H1 (cell line): ENCODE measurements around the gene MPST. TPM values are rescaled to one million over a fixed set of nuclear protein-coding genes. Genes with fewer than 3 reads are reported as not detected.

ENCODE experiments used
- ATF2 ChIP-seq: IDR thresholded peaks from 2 replicates; pipeline ENCODE4 v1.6.1; 2012; ENCODE audit warnings: low read length, inconsistent platforms
- BRCA1 ChIP-seq: IDR thresholded peaks from 2 replicates; pipeline ENCODE4 v1.6.1; 2012; ENCODE audit warnings: low read depth, low read length, improper control_type of control experiment
- CHD1 ChIP-seq: IDR thresholded peaks from 2 replicates; pipeline ENCODE4 v1.6.1; 2012; ENCODE audit warnings: low read depth, low read length, improper control_type of control experiment
- CTBP2 ChIP-seq: IDR thresholded peaks from 2 replicates; pipeline ENCODE4 v1.7.0; 2011; ENCODE audit warnings: borderline replicate concordance, mild to moderate bottlenecking, moderate library complexity, mixed read lengths, low read length; ENCODE audit not compliant: insufficient read depth, insufficient read length
- CTCF ChIP-seq, 3 experiments: IDR thresholded peaks; 1 replicate in 2 of 3; 2 replicates in 1 of 3; pipeline versions ENCODE4 v1.5.1 to v1.6.1; 2011; ENCODE audit warnings: low read length in 3 of 3, mild to moderate bottlenecking in 3 of 3, inconsistent platforms in 2 of 3, low read depth in 1 of 3, moderate library complexity in 1 of 3; ENCODE audit not compliant: insufficient read depth in 1 of 3; ENCODE audit errors: control extremely low read depth in 1 of 3
- E2F6 ChIP-seq: IDR thresholded peaks from 2 replicates; pipeline ENCODE4 v1.6.1; 2012; ENCODE audit warnings: inconsistent platforms
- EGR1 ChIP-seq: IDR thresholded peaks from 2 replicates; pipeline ENCODE4 v1.6.1; 2011; ENCODE audit warnings: low read depth, low read length, borderline replicate concordance
- RXRA ChIP-seq: IDR thresholded peaks from 2 replicates; pipeline ENCODE4 v1.6.1; 2011; ENCODE audit warnings: low read depth, mild to moderate bottlenecking, low read length, moderate library complexity; ENCODE audit not compliant: insufficient read depth
- SRF ChIP-seq: IDR thresholded peaks from 2 replicates; pipeline ENCODE4 v1.6.1; 2011; ENCODE audit warnings: mild to moderate bottlenecking, low read depth, low read length, moderate library complexity
- polyA plus RNA-seq, 7 experiments: library from polyadenylated mRNA; depleted of rRNA in 3 of 7; stranded (reverse) in 5 of 7; unstranded in 2 of 7; fragments of >200 nt in 5 of 7; fragments of 200-250 nt in 2 of 7; gene quantifications; 1 replicate in 5 of 7; 2 replicates in 1 of 7; 4 replicates in 1 of 7; pipeline versions ENCODE4 v1.2.1 to v1.2.3, GENCODE V29; 2011 to 2013; ENCODE audit warnings: missing spikeins in 2 of 7, mixed read lengths in 2 of 7
- total RNA-seq: library from RNA; stranded (reverse); fragmentation: NEBNext Ultra II Directional; extraction: Animal tissue kit (Norgen Biotek cat#: 25700); gene quantifications from 2 replicates; pipeline ENCODE4 v1.2.1, GENCODE V29; 2021

Gene MPST
- total and polyA plus RNA-seq, 2 of the 8 experiments (the other 6 are each of a cell fraction or from before 2014, with no cell fraction given), result 86.0 to 124 TPM

- TF ChIP-seq EGR1, result no peak
- no peak for TF ChIP-seq BRCA1
- no peak for TF ChIP-seq CHD1
- no peak for TF ChIP-seq ATF2
- no peak for TF ChIP-seq CTBP2
- no peak for TF ChIP-seq E2F6
- TF ChIP-seq CTCF (IDR thresholded peaks at IDR 0.05; ENCODE audit: control extremely low read depth in 1 of 3, insufficient read depth in 1 of 3, low read depth in 1 of 3, low read length in 3 of 3), result peak; percentile 92 to 93 (median 93)
- no peak for TF ChIP-seq RXRA
- no peak for TF ChIP-seq SRF
Observed at GRCh38 chr22:36977947-36978660, 41.4 kb upstream of the MPST start (continued).
